ENCODE results near the gene MOB3C. TPM values are rescaled to one million over a fixed set of nuclear protein-coding genes. Genes with fewer than 3 reads are reported as not detected.
A peak's percentile ranks its signal among the peaks of the same experiment; 100 is the strongest.

The MOB3C gene
- total RNA-seq, 2 donors from 2014 or later = 1.7 to 2.3 TPM

DNA sequence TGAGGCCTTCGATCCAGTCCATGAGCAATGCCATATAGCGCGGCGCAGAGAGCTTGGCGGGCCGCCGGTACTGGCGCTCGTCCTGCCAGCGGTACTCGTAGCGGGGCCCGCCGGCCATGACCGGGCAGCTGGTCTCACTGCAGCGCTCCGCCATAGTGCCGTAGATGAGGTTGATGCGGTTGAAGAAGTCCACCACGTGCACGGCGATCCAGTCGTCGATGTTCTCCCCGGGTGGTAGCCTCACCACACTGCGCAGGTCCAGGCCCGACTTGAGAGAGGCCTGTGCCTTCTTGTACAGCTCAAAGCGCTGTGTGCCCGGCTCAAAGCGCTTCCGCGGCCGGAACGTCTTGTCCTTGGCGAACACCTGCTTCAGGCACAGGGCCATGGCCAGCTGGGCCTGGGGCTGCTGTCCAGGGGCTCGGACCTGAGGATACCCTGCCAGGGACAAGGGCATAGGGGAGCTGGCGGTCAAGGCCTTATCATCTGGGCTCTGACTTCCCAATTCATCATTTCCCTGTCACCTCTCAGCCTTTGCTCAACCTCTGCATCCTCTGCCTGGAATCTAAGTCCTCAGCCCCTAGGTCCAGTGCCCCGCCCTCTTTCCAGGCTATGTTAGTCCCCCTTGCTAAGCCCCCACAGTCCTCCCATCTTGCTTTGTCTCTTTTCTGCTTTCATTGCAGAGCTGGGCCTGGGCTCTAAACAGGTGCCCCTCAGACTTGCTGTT is 3.5 kb downstream of the MOB3C start:
- no peak overlapping the region for H3K4me3 Mint-ChIP-seq
- H3K27me3 Mint-ChIP-seq (ENCODE audit: insufficient read depth) = peaks cover 29% of the 10 kb centered on the region
- Histone ChIP-seq H3K4me3 (ENCODE audit: low read length) (no peak overlapping the region), H3K27ac (ENCODE audit: low read depth, low read length) (no peak overlapping the region), H3K36me3 (ENCODE audit: control insufficient read depth, insufficient read depth, low read length) (no peaks in the 10 kb centered on the region), H3K27me3 (ENCODE audit: control insufficient read depth, insufficient read depth, low read length, poor library complexity, severe bottlenecking) (peaks cover 20% of the 10 kb centered on the region), H3K4me1 (ENCODE audit: control insufficient read depth, insufficient read depth, low read length) (peaks cover 7% of the 10 kb centered on the region), H3K9me3 (ENCODE audit: control insufficient read depth, low read length) (no peaks in the 10 kb centered on the region), H3K9ac (ENCODE audit: extremely low read depth, low read length, poor library complexity, severe bottlenecking) (no peak overlapping the region)
- peaks cover 27% of the 10 kb centered on the region for H3K4me1 Mint-ChIP-seq
- peak; percentile 42 for DNase-seq
- peaks cover 4% of the 10 kb centered on the region for H3K36me3 Mint-ChIP-seq (ENCODE audit: low read depth)
- TF ChIP-seq, protein P1, sequence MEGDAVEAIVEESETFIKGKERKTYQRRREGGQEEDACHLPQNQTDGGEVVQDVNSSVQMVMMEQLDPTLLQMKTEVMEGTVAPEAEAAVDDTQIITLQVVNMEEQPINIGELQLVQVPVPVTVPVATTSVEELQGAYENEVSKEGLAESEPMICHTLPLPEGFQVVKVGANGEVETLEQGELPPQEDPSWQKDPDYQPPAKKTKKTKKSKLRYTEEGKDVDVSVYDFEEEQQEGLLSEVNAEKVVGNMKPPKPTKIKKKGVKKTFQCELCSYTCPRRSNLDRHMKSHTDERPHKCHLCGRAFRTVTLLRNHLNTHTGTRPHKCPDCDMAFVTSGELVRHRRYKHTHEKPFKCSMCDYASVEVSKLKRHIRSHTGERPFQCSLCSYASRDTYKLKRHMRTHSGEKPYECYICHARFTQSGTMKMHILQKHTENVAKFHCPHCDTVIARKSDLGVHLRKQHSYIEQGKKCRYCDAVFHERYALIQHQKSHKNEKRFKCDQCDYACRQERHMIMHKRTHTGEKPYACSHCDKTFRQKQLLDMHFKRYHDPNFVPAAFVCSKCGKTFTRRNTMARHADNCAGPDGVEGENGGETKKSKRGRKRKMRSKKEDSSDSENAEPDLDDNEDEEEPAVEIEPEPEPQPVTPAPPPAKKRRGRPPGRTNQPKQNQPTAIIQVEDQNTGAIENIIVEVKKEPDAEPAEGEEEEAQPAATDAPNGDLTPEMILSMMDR (conservative IDR thresholded peaks at IDR 0.05) = no peak
- no peak overlapping the region for H3K27ac Mint-ChIP-seq
- no peaks in the 10 kb centered on the region for H3K9me3 Mint-ChIP-seq
- whole genome bisulfite sequencing, 2 experiments (ENCODE audit: insufficient coverage in 1 of 2, insufficient read length in 1 of 2) = 94 to 95% methylated on average over 21 to 38 of the region's 38 CpGs

DNA sequence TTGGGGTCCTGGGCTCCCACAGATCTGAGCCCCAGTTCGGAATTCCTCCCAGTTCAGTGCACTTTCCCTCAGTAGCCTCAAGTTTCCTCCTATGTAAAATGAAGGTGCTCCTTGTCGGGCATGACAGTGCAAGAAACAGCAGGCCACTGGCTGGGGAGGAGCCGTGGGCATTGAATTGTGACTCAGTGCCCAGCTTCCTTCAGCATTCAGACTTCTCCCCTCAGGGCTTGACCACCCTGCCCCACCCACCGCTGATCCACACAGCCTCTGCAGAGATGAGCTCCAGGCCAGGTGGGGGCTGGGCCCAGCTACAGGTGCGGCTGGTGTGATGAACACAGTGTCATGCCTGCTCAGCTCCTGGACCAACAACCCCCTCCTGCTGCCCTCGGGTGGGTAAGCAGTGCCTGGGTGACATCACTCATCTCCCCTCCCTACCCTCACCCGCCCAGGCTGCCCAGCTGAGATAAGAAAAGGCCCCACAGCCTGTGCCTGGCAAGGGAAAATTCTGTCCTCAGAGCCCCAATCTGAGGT is 4.9 kb downstream of the MOB3C start:
- Histone ChIP-seq H3K4me3 (ENCODE audit: low read length) (no peak overlapping the region), H3K27me3 (ENCODE audit: control insufficient read depth, insufficient read depth, low read length, poor library complexity, severe bottlenecking) (peaks cover 7% of the 10 kb centered on the region), H3K36me3 (ENCODE audit: control insufficient read depth, insufficient read depth, low read length) (no peaks in the 10 kb centered on the region), H3K4me1 (ENCODE audit: control insufficient read depth, insufficient read depth, low read length) (peaks cover 5% of the 10 kb centered on the region), H3K9ac (ENCODE audit: extremely low read depth, low read length, poor library complexity, severe bottlenecking) (no peak overlapping the region), H3K9me3 (ENCODE audit: control insufficient read depth, low read length) (no peaks in the 10 kb centered on the region), H3K27ac (ENCODE audit: low read depth, low read length) (no peak overlapping the region)
- Mint-ChIP-seq H3K9me3 (no peaks in the 10 kb centered on the region), H3K27me3 (ENCODE audit: insufficient read depth) (peaks cover 15% of the 10 kb centered on the region), H3K36me3 (ENCODE audit: low read depth) (peaks cover 4% of the 10 kb centered on the region), H3K4me3 (no peak overlapping the region), H3K27ac (peak overlapping the region; percentile 49), H3K4me1 (peaks cover 24% of the 10 kb centered on the region)
- peak; percentile 48 for DNase-seq
- WGBS, 2 experiments (ENCODE audit: insufficient coverage in 1 of 2, insufficient read length in 1 of 2) = 75 to 80% methylated on average over 3 to 7 of the region's 7 CpGs
- TF ChIP-seq, protein P1 (conservative IDR thresholded peaks at IDR 0.05) = no peak

GRCh38 chr1:46607345-46608130 is 9.1 kb downstream of the MOB3C start:
- Mint-ChIP-seq H3K4me3 (no peak overlapping the region), H3K9me3 (no peaks in the 10 kb centered on the region), H3K36me3 (ENCODE audit: low read depth) (peaks cover 4% of the 10 kb centered on the region), H3K27me3 (ENCODE audit: insufficient read depth) (peaks cover 5% of the 10 kb centered on the region), H3K4me1 (peaks cover 22% of the 10 kb centered on the region), H3K27ac (no peak overlapping the region)
- WGBS, 2 experiments (ENCODE audit: insufficient coverage in 1 of 2, insufficient read length in 1 of 2) = 93 to 100% methylated on average over 3 to 7 of the region's 7 CpGs
- Histone ChIP-seq H3K27ac (ENCODE audit: low read depth, low read length) (no peak overlapping the region), H3K4me3 (ENCODE audit: low read length) (no peak overlapping the region), H3K36me3 (ENCODE audit: control insufficient read depth, insufficient read depth, low read length) (no peaks in the 10 kb centered on the region), H3K9ac (ENCODE audit: extremely low read depth, low read length, poor library complexity, severe bottlenecking) (no peak overlapping the region), H3K4me1 (ENCODE audit: control insufficient read depth, insufficient read depth, low read length) (no peaks in the 10 kb centered on the region), H3K27me3 (ENCODE audit: control insufficient read depth, insufficient read depth, low read length, poor library complexity, severe bottlenecking) (no peaks in the 10 kb centered on the region), H3K9me3 (ENCODE audit: control insufficient read depth, low read length) (no peaks in the 10 kb centered on the region)
- TF ChIP-seq, protein P1 (conservative IDR thresholded peaks at IDR 0.05) = no peak
- DNase-seq = no peak

Data from endodermal cell (in vitro differentiated cells).